Fibroblast of lung (primary cell): ENCODE results near the gene EXOC1L. TPM values are rescaled to one million over a fixed set of nuclear protein-coding genes. Genes with fewer than 3 reads are reported as not detected.

Experiments
- DNase-seq, 2 donors: peaks; one replicate each; pipeline versions ENCODE4 v3.0.0 to v3.0.0-alpha.2; 2010; ENCODE audit warnings: low read depth in 2 of 2
- H2AFZ ChIP-seq: 2 replicates; pipeline ENCODE4 v1.5.1; 2012; ENCODE audit warnings: low read length, control low read depth, inconsistent platforms
- H3K27ac ChIP-seq: 2 replicates; pipeline ENCODE4 v1.5.1; 2011; ENCODE audit warnings: low read length, control low read depth; ENCODE audit not compliant: insufficient read depth
- H3K27me3 ChIP-seq: 2 replicates; pipeline ENCODE4 v1.5.1; 2011; ENCODE audit warnings: mild to moderate bottlenecking, low read length; ENCODE audit not compliant: control insufficient read depth, insufficient read depth
- H3K36me3 ChIP-seq: 2 replicates; pipeline ENCODE4 v1.5.1; 2011; ENCODE audit warnings: low read length; ENCODE audit not compliant: control insufficient read depth, insufficient read depth
- H3K4me1 ChIP-seq: 2 replicates; pipeline ENCODE4 v1.5.1; 2011; ENCODE audit warnings: low read length; ENCODE audit not compliant: control insufficient read depth, insufficient read depth; ENCODE audit errors: extremely low read depth
- H3K4me2 ChIP-seq: 2 replicates; pipeline ENCODE4 v1.5.1; 2011; ENCODE audit warnings: low read length, control low read depth; ENCODE audit not compliant: insufficient read depth; ENCODE audit errors: extremely low read depth
- H3K4me3 ChIP-seq, 4 experiments: fragments of 200-600 bp in 1 of 4; sonication (generic) in 1 of 4; replicated peaks in 1 of 4; 2 replicates each; pipeline ENCODE4 v1.5.1; 2011 to 2016; ENCODE audit warnings: low read length in 4 of 4, low read depth in 3 of 4, mild to moderate bottlenecking in 3 of 4, control low read depth in 2 of 4, inconsistent platforms in 1 of 4, mixed read lengths in 1 of 4; ENCODE audit not compliant: insufficient read depth in 1 of 4; ENCODE audit errors: control extremely low read depth in 1 of 4
- H3K79me2 ChIP-seq: 2 replicates; pipeline ENCODE4 v1.5.1; 2012; ENCODE audit warnings: mild to moderate bottlenecking, low read length, inconsistent platforms; ENCODE audit not compliant: control insufficient read depth, insufficient read depth
- H3K9ac ChIP-seq: 2 replicates; pipeline ENCODE4 v1.5.1; 2011; ENCODE audit warnings: mild to moderate bottlenecking, low read length, control low read depth; ENCODE audit not compliant: insufficient read depth
- H3K9me3 ChIP-seq: 2 replicates; pipeline ENCODE4 v1.5.1; 2012; ENCODE audit warnings: low read depth, low read length; ENCODE audit not compliant: control insufficient read depth, insufficient read depth
- H4K20me1 ChIP-seq: 2 replicates; pipeline ENCODE4 v1.5.1; 2011; ENCODE audit warnings: low read length; ENCODE audit not compliant: control insufficient read depth, insufficient read depth; ENCODE audit errors: extremely low read depth
- CTCF ChIP-seq, 2 donors: IDR thresholded peaks in 1 of 2; conservative IDR thresholded peaks in 1 of 2; 1 replicate in 1 of 2; 2 replicates in 1 of 2; pipeline ENCODE4 v1.5.1; 2011 to 2012; ENCODE audit warnings: low read length in 2 of 2, control low read depth in 1 of 2, inconsistent platforms in 1 of 2, low read depth in 1 of 2, mild to moderate bottlenecking in 1 of 2
- EZH2 ChIP-seq: IDR thresholded peaks from 2 replicates; pipeline ENCODE4 v1.5.1; 2012; ENCODE audit warnings: low read length, control low read depth, mild to moderate bottlenecking; ENCODE audit errors: missing control alignments
- polyA plus RNA-seq, 2 donors: library from polyadenylated mRNA; depleted of rRNA in 1 of 2; stranded (reverse) in 1 of 2; unstranded in 1 of 2; fragments of >200 nt; gene quantifications; 2 replicates each; pipeline ENCODE4 v1.2.1, GENCODE V29; 2011 to 2012; ENCODE audit warnings: missing spikeins in 1 of 2
- total RNA-seq: library from RNA; depleted of rRNA; stranded (reverse); fragments of >200 nt; gene quantifications from 2 replicates; pipeline ENCODE4 v1.2.1, GENCODE V29; 2014

Gene EXOC1L
- total and polyA plus RNA-seq, 2 donors (not counting 1 experiment from before 2014, with no cell fraction given), result not detected

DNA sequence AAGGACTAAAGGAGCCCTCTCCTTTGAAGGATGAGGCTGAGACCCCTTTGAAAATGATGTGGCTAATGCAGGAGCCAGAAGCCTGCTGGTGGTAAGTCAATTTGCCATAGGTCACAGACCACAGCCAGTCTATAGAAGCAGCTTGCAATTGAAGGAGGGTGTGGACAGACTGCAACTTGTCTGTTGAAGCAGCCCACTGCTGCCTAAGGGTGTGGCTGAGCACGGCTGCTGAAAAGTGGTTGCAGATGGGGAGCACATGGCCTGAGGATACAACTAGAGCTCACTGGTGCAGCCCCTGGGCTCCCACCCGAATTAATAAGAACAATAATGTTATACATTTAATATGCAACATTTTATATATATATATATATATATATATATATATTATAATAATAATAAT lies 11.4 kb upstream of the EXOC1L start:
- H3K4me3 ChIP-seq, result no peak overlapping the region
- no peak overlapping the region for H3K4me2 ChIP-seq
- no peak for DNase-seq
- no peak for TF ChIP-seq CTCF (conservative IDR thresholded peaks at IDR 0.05 in 1 of 2, IDR thresholded peaks at IDR 0.05 in 1 of 2; ENCODE audit: low read depth in 1 of 2, low read length in 2 of 2)
- TF ChIP-seq EZH2, result no peak
- peaks cover 4% of the 10 kb centered on the region for H3K27me3 ChIP-seq
- H3K79me2 ChIP-seq, result no peaks in the 10 kb centered on the region
- H2AFZ ChIP-seq, result no peak overlapping the region
- H3K9ac ChIP-seq, result no peak overlapping the region
- no peaks in the 10 kb centered on the region for H3K36me3 ChIP-seq
- no peaks in the 10 kb centered on the region for H4K20me1 ChIP-seq
- no peaks in the 10 kb centered on the region for H3K4me1 ChIP-seq
- H3K9me3 ChIP-seq, result no peaks in the 10 kb centered on the region
- H3K27ac ChIP-seq, result no peak overlapping the region

DNA sequence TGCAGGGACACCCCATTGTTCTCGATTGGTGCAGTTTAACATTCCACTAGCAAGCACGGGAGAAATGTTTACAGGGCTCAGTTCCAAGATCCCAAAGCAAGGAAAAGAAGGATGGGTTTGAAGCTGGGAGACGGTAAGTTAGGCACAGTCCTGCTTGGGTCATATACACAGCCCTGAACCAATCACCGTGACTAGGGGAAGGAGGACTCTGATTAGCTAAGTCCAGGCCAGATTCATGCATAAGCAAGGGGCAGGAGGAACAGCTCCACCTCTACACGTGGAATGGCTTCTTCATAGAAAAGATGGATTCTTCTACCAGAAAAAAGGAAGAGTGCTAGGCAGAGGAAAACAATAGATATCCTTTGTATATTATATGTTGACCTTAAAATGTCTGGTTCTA lies 11.0 kb upstream of the EXOC1L start:
- Histone ChIP-seq H3K9me3 (no peaks in the 10 kb centered on the region), H3K27ac (no peak overlapping the region), H3K79me2 (no peaks in the 10 kb centered on the region), H3K9ac (no peak overlapping the region), H4K20me1 (no peaks in the 10 kb centered on the region), H3K36me3 (no peaks in the 10 kb centered on the region), H3K4me1 (no peaks in the 10 kb centered on the region), H3K4me2 (no peak overlapping the region), H3K4me3 (no peak overlapping the region), H3K27me3 (peaks cover 4% of the 10 kb centered on the region), H2AFZ (no peak overlapping the region)
- no peak for DNase-seq
- TF ChIP-seq CTCF (conservative IDR thresholded peaks at IDR 0.05 in 1 of 2, IDR thresholded peaks at IDR 0.05 in 1 of 2; ENCODE audit: low read depth in 1 of 2, low read length in 2 of 2) (no peak), EZH2 (no peak)

DNA sequence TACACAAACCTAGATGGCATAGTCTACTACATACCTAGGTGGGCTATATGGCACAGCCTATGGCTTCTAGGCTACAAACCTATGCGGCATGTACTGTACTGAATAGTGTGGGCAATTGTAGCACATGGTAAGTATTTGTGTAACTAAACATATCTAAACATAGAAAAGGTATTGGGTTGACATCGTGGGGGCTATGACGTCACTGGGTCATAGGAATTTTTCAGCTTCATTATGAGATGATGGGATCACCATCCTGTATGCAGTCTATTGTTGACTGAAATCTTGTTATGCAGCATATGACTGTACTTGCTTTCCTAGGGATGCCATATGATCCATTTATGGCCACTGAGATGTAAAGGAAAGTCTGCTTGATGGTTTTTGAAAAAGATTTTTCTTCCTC lies 1.9 kb upstream of the EXOC1L start:
- no peak overlapping the region for H2AFZ ChIP-seq
- no peak overlapping the region for H3K9ac ChIP-seq
- H3K9me3 ChIP-seq, result no peaks in the 10 kb centered on the region
- no peaks in the 10 kb centered on the region for H3K79me2 ChIP-seq
- H4K20me1 ChIP-seq, result no peaks in the 10 kb centered on the region
- DNase-seq, result no peak
- no peaks in the 10 kb centered on the region for H3K36me3 ChIP-seq
- peaks cover 6% of the 10 kb centered on the region for H3K27me3 ChIP-seq
- H3K4me2 ChIP-seq, result no peak overlapping the region
- H3K4me1 ChIP-seq, result no peaks in the 10 kb centered on the region
- TF ChIP-seq CTCF (conservative IDR thresholded peaks at IDR 0.05 in 1 of 2, IDR thresholded peaks at IDR 0.05 in 1 of 2; ENCODE audit: low read depth in 1 of 2, low read length in 2 of 2) (no peak), EZH2 (no peak)
- H3K27ac ChIP-seq, result no peak overlapping the region
- H3K4me3 ChIP-seq, result no peak overlapping the region
